Measurements from ENCODE around the gene WAPL. TPM values are rescaled to one million over a fixed set of nuclear protein-coding genes. Genes with fewer than 3 reads are reported as not detected.
A peak's percentile ranks its signal among the peaks of the same experiment; 100 is the strongest.

Gene WAPL
- total and polyA plus RNA-seq, 2 of the 8 experiments (the other 6 are each of a cell fraction or from before 2014, with no cell fraction given) = 12.8 to 48.1 TPM

DNA sequence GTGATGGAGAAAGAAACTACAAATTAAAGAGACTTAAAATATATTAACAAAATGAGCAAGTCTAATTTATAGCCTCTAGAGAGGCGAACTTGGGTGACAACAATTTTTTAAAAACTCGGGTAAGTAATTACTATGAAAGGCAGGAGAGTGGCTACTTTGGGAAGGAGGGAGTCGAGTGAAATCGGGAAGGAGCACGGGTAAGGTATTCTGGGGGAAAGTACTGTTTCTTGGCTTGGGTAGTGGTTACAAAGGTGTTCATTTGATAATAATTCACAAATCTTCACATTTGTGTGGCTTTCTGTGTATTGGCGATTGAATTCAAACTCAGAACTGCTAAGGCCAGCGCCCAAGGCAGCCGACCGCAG is 122.1 kb downstream of the WAPL start:
- Histone ChIP-seq H3K23me2 (ENCODE audit: low read depth, low read length) (peaks cover 14% of the 10 kb centered on the region; the same call in 1 of the 2 replicates), H3K23ac (ENCODE audit: insufficient read length) (no peak overlapping the region), H3K4me3 (ENCODE audit: extremely low read depth in 1 of 4, insufficient read depth in 2 of 4, low read depth in 3 of 4, low read length in 4 of 4) (peak overlapping the region in 1 of 4 experiments; percentile 71; a peak in 1 of 8 replicates), H3K9me3 (ENCODE audit: insufficient read depth in 2 of 2, low read depth in 1 of 2, low read length in 1 of 2) (no peaks in the 10 kb centered on the region), H2BK120ac (replicated peaks; ENCODE audit: low read depth, low read length) (no peak overlapping the region), H3K79me2 (ENCODE audit: control insufficient read depth in 1 of 2, insufficient read depth in 2 of 2, low read length in 2 of 2) (no peaks in the 10 kb centered on the region), H3K4me1 (replicated peaks in 1 of 4; ENCODE audit: control insufficient read depth in 3 of 4, insufficient read depth in 4 of 4, low read length in 3 of 4) (peaks cover 0 to 7% (median 5%) of the 10 kb centered on the region in 4 experiments; a peak in 6 of 7 replicates), H4K91ac (replicated peaks; ENCODE audit: insufficient read length, low read length) (no peak overlapping the region), H4K20me1 (replicated peaks in 1 of 2; ENCODE audit: control insufficient read depth in 1 of 2, insufficient read depth in 2 of 2, low read length in 2 of 2) (no peaks in the 10 kb centered on the region), H3K27me3 (replicated peaks in 1 of 4; ENCODE audit: control insufficient read depth in 3 of 4, extremely low read depth in 1 of 4, insufficient read depth in 3 of 4, low read length in 3 of 4) (peaks cover 8 to 34% (median 31%) of the 10 kb centered on the region in 4 experiments), H3K18ac (ENCODE audit: extremely low read depth, low read length) (no peak overlapping the region), H3K56ac (replicated peaks; ENCODE audit: insufficient read length, low read depth, low read length) (no peak overlapping the region), H2BK12ac (ENCODE audit: low read depth, low read length) (no peak overlapping the region), H2BK20ac (ENCODE audit: low read length) (no peak overlapping the region), H4K5ac (ENCODE audit: insufficient read length, low read depth, low read length) (no peak overlapping the region), H2BK15ac (ENCODE audit: low read length) (no peak overlapping the region), H3K4me2 (ENCODE audit: insufficient read depth in 1 of 2, low read depth in 2 of 2, low read length in 2 of 2) (peak overlapping the region in 1 of 2 experiments; percentile 95; a peak in 2 of 4 replicates), H3K14ac (ENCODE audit: insufficient read length) (no peak overlapping the region), H3K4ac (replicated peaks; ENCODE audit: insufficient read length, low read depth, low read length) (no peak overlapping the region), H2AK5ac (ENCODE audit: low read depth, low read length) (no peak overlapping the region), H2AFZ (ENCODE audit: low read length) (0 out of 2 replicates have a peak overlapping the region, but pooled peaks have one; percentile 47), H4K8ac (ENCODE audit: extremely low read depth, insufficient read depth, low read length) (no peak overlapping the region), H3K9ac (replicated peaks in 1 of 4; ENCODE audit: extremely low read depth in 1 of 4, low read depth in 3 of 4, low read length in 3 of 4) (no peak overlapping the region), H3K79me1 (ENCODE audit: low read depth, low read length) (no peaks in the 10 kb centered on the region), H3K36me3 (ENCODE audit: control insufficient read depth in 2 of 4, insufficient read depth in 4 of 4, low read length in 3 of 4) (no peaks in the 10 kb centered on the region), H2BK5ac (ENCODE audit: low read depth, low read length) (no peak overlapping the region), H3K27ac (ENCODE audit: low read depth, low read length) (no peak overlapping the region)
- ChIA-PET CTCF (ENCODE audit: partially characterized antibody) (interaction anchor here (0.6 to 5.5 kb wide), 17 partner anchors 8 to 499 kb away, joined by 3 to 61 read pairs (median 4); no protein-coding TSS in a partner anchor), POLR2A (ENCODE audit: partially characterized antibody) (interaction anchor here (0.9 to 4.5 kb wide), 4 partner anchors 11 to 65 kb away, joined by 3 to 30 read pairs (median 4); no protein-coding TSS in a partner anchor)
- 44% methylated on average over 9 of the region's 9 CpGs; no CpG with 5 or more reads in 1 of the 2 experiments for WGBS, 2 experiments (ENCODE audit: extremely low coverage in 1 of 2, insufficient coverage in 1 of 2, insufficient read length in 1 of 2, insufficient replicate concordance in 2 of 2, low coverage in 1 of 2, low lambda C conversion rate in 2 of 2, missing lambda C conversion rate in 1 of 2)
- no peak for DNase-seq (ENCODE audit: low read depth in 1 of 2, low spot score in 2 of 2)
- no peak for FAIRE-seq
- TF ChIP-seq, protein P1, sequence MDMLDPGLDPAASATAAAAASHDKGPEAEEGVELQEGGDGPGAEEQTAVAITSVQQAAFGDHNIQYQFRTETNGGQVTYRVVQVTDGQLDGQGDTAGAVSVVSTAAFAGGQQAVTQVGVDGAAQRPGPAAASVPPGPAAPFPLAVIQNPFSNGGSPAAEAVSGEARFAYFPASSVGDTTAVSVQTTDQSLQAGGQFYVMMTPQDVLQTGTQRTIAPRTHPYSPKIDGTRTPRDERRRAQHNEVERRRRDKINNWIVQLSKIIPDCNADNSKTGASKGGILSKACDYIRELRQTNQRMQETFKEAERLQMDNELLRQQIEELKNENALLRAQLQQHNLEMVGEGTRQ (IDR thresholded peaks at IDR 0.05; ENCODE audit: low read length) = no peak
- no peak for TF ChIP-seq TEAD4 (IDR thresholded peaks at IDR 0.05; ENCODE audit: low read depth, low read length)
- TF ChIP-seq HDAC2 (IDR thresholded peaks at IDR 0.05; ENCODE audit: borderline replicate concordance in 1 of 2, low read depth in 2 of 2, low read length in 2 of 2) = no peak
- TF ChIP-seq ASH2L (IDR thresholded peaks at IDR 0.05; ENCODE audit: low read length) = no peak
- no peak for TF ChIP-seq EP300 (IDR thresholded peaks at IDR 0.05; ENCODE audit: borderline replicate concordance in 1 of 2, low read depth in 2 of 2, low read length in 2 of 2)
- no peak for TF ChIP-seq GABPA (IDR thresholded peaks at IDR 0.05; ENCODE audit: borderline replicate concordance, insufficient read depth, low read length)
- TF ChIP-seq GTF2F1 (IDR thresholded peaks at IDR 0.05; ENCODE audit: borderline replicate concordance, low read depth, low read length) = no peak
- TF ChIP-seq CHD1 (IDR thresholded peaks at IDR 0.05; ENCODE audit: low read depth, low read length) = no peak
- no peak for TF ChIP-seq RNF2 (IDR thresholded peaks at IDR 0.05; ENCODE audit: borderline replicate concordance, low read depth, low read length, missing control alignments, poor library complexity, severe bottlenecking)
- TF ChIP-seq SP2 (IDR thresholded peaks at IDR 0.05; ENCODE audit: low read length) = no peak
- no peak for TF ChIP-seq SRF (IDR thresholded peaks at IDR 0.05; ENCODE audit: low read depth, low read length)
- TF ChIP-seq TCF12 (IDR thresholded peaks at IDR 0.05; ENCODE audit: low read depth, low read length) = no peak

Data from H1 (cell line).